Karpas-422 (cell line): Measurements from ENCODE around the gene HLA-DOA. TPM values are rescaled to one million over a fixed set of nuclear protein-coding genes. Genes with fewer than 3 reads are reported as not detected.
A peak's percentile ranks its signal among the peaks of the same experiment; 100 is the strongest.

Experiments used
- DNase-seq: peaks from one replicate; pipeline ENCODE4 v3.0.0-alpha.2; 2015
- H2AFZ ChIP-seq: fragments of 200-600 bp; sonication (generic); 2 replicates; pipeline ENCODE4 v1.6.1; 2014; ENCODE audit warnings: antibody characterized with exemption, low read length, mixed read lengths
- H3K27ac ChIP-seq: fragments of 200-600 bp; sonication (generic); 2 replicates; pipeline ENCODE4 v1.5.1; 2014; ENCODE audit warnings: mild to moderate bottlenecking, low read length, moderate library complexity
- H3K27me3 ChIP-seq: fragments of 200-600 bp; sonication (generic); 2 replicates; pipeline ENCODE4 v1.6.1; 2014; ENCODE audit warnings: low read length, mixed read lengths
- H3K36me3 ChIP-seq: fragments of 200-600 bp; sonication (generic); 2 replicates; pipeline ENCODE4 v1.6.1; 2014; ENCODE audit warnings: low read length, mixed read lengths; ENCODE audit not compliant: insufficient read depth
- H3K4me1 ChIP-seq: fragments of 200-600 bp; sonication (generic); 2 replicates; pipeline ENCODE4 v1.6.1; 2014; ENCODE audit warnings: mild to moderate bottlenecking, low read length, mixed read lengths
- H3K4me2 ChIP-seq: fragments of 200-600 bp; sonication (generic); 2 replicates; pipeline ENCODE4 v1.6.1; 2014; ENCODE audit warnings: low read length, low read depth, mild to moderate bottlenecking; ENCODE audit not compliant: poor library complexity, severe bottlenecking
- H3K4me3 ChIP-seq: fragments of 200-600 bp; sonication (generic); 2 replicates; pipeline ENCODE4 v1.5.1; 2014; ENCODE audit warnings: mild to moderate bottlenecking, antibody characterized with exemption, low read length, mixed read lengths
- H3K79me2 ChIP-seq: fragments of 200-600 bp; sonication (generic); 2 replicates; pipeline ENCODE4 v1.6.1; 2014; ENCODE audit warnings: mild to moderate bottlenecking, low read length, mixed read lengths
- H3K9ac ChIP-seq: fragments of 200-600 bp; sonication (generic); 2 replicates; pipeline ENCODE4 v1.6.0; 2014; ENCODE audit warnings: low read length
- H3K9me2 ChIP-seq: fragments of 200-600 bp; sonication (generic), shearing (Covaris generic); replicated peaks from 2 replicates; pipeline ENCODE4 v1.6.0; 2014; ENCODE audit warnings: mild to moderate bottlenecking, low read length, moderate library complexity; ENCODE audit not compliant: insufficient read depth
- H3K9me3 ChIP-seq: fragments of 300-700, 200-600 bp; sonication (generic); 2 replicates; pipeline ENCODE4 v1.6.1; 2014; ENCODE audit warnings: low read length, mixed read lengths
- H4K20me1 ChIP-seq: fragments of 200-600 bp; sonication (generic); 2 replicates; pipeline ENCODE4 v1.6.1; 2014; ENCODE audit warnings: mild to moderate bottlenecking, antibody characterized with exemption, low read length, low read depth; ENCODE audit not compliant: insufficient read depth
- total RNA-seq: library from RNA; depleted of rRNA; stranded (reverse); fragments of >200 nt; shearing (Covaris generic); gene quantifications from 2 replicates; pipeline ENCODE4 v1.2.3, GENCODE V29; 2014; ENCODE audit warnings: low replicate concordance

The HLA-DOA gene
- total RNA-seq, 1 experiment from 2014 or later = 103 TPM

GRCh38 chr6:33019372-33019771 lies 10.0 kb upstream of the HLA-DOA start:
- peak overlapping the region; percentile 44 for H3K4me3 ChIP-seq
- no peaks in the 10 kb centered on the region for H3K79me2 ChIP-seq
- H3K27ac ChIP-seq = peak overlapping the region; percentile 76
- DNase-seq = peak; percentile 65
- H3K4me1 ChIP-seq = peaks cover 33% of the 10 kb centered on the region
- H3K27me3 ChIP-seq = no peaks in the 10 kb centered on the region
- H3K9ac ChIP-seq = peak overlapping the region; percentile 63
- H3K9me2 ChIP-seq = no peaks in the 10 kb centered on the region
- no peaks in the 10 kb centered on the region for H3K36me3 ChIP-seq
- H3K9me3 ChIP-seq = no peaks in the 10 kb centered on the region
- H2AFZ ChIP-seq = peak overlapping the region; percentile 37; the same call in 1 of the 2 replicates
- no peaks in the 10 kb centered on the region for H4K20me1 ChIP-seq
- H3K4me2 ChIP-seq = peak overlapping the region; percentile 81

DNA sequence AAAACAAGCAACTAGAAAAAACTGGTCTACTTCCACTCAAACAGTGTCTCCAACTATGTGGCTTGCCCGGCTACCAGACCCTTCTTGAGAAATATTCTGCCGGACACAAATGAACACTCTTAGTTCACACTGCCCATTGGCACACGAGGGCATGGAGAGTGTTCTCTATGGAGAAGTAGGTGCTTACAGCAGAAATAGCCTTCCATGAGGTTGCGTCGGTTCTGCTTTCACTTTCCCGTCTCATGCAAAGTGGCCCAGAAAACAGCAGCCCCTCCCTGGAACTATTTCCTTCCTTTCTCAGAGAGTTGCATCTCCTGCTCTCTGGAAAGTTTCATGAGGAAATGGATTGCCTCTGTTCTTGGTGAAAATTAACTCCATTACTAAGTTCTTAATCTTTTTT lies 9.5 kb upstream of the HLA-DOA start:
- no peaks in the 10 kb centered on the region for H3K27me3 ChIP-seq
- peak overlapping the region; percentile 37; the same call in 1 of the 2 replicates for H2AFZ ChIP-seq
- peak; percentile 95 for DNase-seq
- H3K79me2 ChIP-seq = no peaks in the 10 kb centered on the region
- H3K9ac ChIP-seq = peak overlapping the region; percentile 63
- H3K9me3 ChIP-seq = no peaks in the 10 kb centered on the region
- H3K27ac ChIP-seq = peak overlapping the region; percentile 76
- peak overlapping the region; percentile 81 for H3K4me2 ChIP-seq
- H3K4me3 ChIP-seq = peak overlapping the region; percentile 44
- peaks cover 33% of the 10 kb centered on the region for H3K4me1 ChIP-seq
- no peaks in the 10 kb centered on the region for H4K20me1 ChIP-seq
- no peaks in the 10 kb centered on the region for H3K36me3 ChIP-seq
- H3K9me2 ChIP-seq = no peaks in the 10 kb centered on the region

DNA sequence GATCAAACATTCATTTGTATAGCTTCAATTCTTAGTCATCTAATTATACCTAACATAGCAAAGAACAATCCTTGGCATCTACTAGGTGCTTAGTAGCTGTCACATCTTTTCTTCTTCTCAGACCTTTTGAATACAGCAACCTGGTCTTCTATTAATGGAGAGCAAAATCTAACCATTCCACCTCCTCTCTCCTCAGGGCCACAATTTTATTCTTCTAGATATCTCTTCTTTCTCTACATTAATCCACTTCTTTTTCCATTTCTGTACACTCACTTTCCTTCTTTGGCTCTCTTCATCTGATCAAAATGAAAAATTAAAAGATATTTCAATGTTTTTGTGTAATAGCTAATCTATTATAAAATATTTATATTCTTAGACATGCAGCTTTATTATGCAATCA lies 9.0 kb upstream of the HLA-DOA start:
- H3K27me3 ChIP-seq = no peaks in the 10 kb centered on the region
- no peaks in the 10 kb centered on the region for H4K20me1 ChIP-seq
- peak; percentile 54 for DNase-seq
- H3K4me2 ChIP-seq = peak overlapping the region; percentile 81
- H3K36me3 ChIP-seq = no peaks in the 10 kb centered on the region
- H3K9me3 ChIP-seq = no peaks in the 10 kb centered on the region
- no peaks in the 10 kb centered on the region for H3K79me2 ChIP-seq
- no peaks in the 10 kb centered on the region for H3K9me2 ChIP-seq
- peak overlapping the region; percentile 44 for H3K4me3 ChIP-seq
- no peak overlapping the region for H2AFZ ChIP-seq
- H3K27ac ChIP-seq = peak overlapping the region; percentile 76
- H3K4me1 ChIP-seq = peaks cover 33% of the 10 kb centered on the region
- peak overlapping the region; percentile 63 for H3K9ac ChIP-seq

DNA sequence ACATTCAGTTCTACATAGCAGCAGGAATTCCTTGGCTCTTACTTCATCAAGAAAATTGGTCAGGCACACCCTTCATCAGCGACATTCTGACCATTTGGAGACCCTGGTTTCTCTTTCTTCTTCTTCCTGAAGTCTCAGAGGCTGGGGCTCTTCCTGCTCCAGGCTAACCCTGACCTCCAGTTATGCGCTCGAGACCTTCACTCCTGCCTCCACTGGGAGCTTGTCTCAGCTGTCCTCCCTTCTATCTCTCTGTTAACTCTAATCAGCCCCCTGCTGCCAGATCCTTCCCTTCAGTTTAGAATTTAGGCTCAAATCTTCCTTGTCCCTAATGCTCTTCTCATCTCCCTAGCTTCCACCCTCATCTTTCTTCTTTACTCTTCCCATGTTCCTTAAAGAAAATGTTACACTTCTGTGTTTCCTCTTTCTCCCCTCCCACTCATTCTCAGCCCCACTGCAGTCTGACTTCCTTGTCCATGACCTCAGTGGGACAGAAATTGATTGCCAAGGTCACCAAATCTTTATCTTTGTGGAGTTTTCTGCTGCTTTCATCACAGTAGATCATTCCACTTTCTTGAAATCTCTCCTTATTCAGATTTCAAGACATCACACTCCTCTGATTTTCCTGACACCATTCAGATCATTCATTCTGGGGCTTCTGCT lies 8.4 kb upstream of the HLA-DOA start:
- H4K20me1 ChIP-seq = no peaks in the 10 kb centered on the region
- no peak overlapping the region for H2AFZ ChIP-seq
- peaks cover 35% of the 10 kb centered on the region for H3K4me1 ChIP-seq
- no peaks in the 10 kb centered on the region for H3K9me2 ChIP-seq
- no peaks in the 10 kb centered on the region for H3K9me3 ChIP-seq
- H3K9ac ChIP-seq = peak overlapping the region; percentile 63
- H3K4me3 ChIP-seq = peak overlapping the region; percentile 44; the same call in 1 of the 2 replicates
- peak overlapping the region; percentile 81 for H3K4me2 ChIP-seq
- H3K79me2 ChIP-seq = no peaks in the 10 kb centered on the region
- H3K27me3 ChIP-seq = no peaks in the 10 kb centered on the region
- no peaks in the 10 kb centered on the region for H3K36me3 ChIP-seq
- H3K27ac ChIP-seq = peak overlapping the region; percentile 76
- DNase-seq = no peak

DNA sequence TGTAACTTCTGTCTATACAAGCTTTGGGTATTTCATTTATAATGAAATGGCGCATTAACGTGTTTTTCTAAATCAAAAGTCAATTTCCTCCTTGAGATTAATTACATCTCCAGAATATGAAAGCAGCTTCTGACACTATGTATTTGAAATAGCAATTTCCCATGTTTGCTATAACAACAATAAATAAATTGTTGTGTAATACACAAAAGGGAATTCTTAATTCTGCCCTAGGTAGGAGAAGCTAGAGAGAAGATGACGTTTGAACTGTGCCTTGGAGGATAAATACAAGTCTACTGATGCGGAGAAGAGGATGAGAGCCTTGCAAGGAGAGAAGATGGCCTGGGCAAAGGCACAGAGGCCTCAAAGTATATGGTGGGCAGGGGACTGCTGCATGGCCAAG lies 7.6 kb upstream of the HLA-DOA start:
- Histone ChIP-seq H3K4me3 (no peak overlapping the region), H3K79me2 (no peaks in the 10 kb centered on the region), H4K20me1 (no peaks in the 10 kb centered on the region), H3K4me2 (no peak overlapping the region), H3K27ac (no peak overlapping the region), H3K9me2 (no peaks in the 10 kb centered on the region), H3K27me3 (no peaks in the 10 kb centered on the region), H3K9me3 (no peaks in the 10 kb centered on the region), H3K36me3 (no peaks in the 10 kb centered on the region), H3K9ac (no peak overlapping the region), H2AFZ (no peak overlapping the region), H3K4me1 (peaks cover 37% of the 10 kb centered on the region)
- no peak for DNase-seq

DNA sequence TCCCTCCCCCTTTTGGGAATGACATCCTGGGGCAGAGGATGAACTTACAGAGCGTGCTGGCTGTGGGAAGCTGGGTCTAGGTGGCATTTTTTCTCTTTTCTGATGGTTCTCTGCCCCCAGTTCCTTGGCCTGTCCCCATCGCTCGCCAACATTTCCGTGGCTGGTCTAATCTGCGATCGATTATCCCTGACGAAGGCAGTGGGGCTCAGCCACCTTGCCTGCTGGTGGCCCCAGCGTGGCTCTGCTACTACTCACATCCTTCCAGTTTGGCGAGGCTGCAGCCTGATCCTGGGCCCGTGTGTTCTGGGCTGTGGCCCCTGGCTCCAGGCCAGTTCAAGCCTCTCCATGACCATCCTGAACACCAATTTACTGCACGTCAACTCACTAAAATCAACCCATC lies 6.4 kb upstream of the HLA-DOA start:
- no peak for DNase-seq
- Histone ChIP-seq H3K4me1 (peaks cover 43% of the 10 kb centered on the region), H3K9me2 (no peaks in the 10 kb centered on the region), H3K4me3 (no peak overlapping the region), H4K20me1 (no peaks in the 10 kb centered on the region), H3K4me2 (no peak overlapping the region), H3K9me3 (no peaks in the 10 kb centered on the region), H3K27ac (no peak overlapping the region), H3K27me3 (no peaks in the 10 kb centered on the region), H3K36me3 (no peaks in the 10 kb centered on the region), H2AFZ (no peak overlapping the region), H3K9ac (no peak overlapping the region), H3K79me2 (no peaks in the 10 kb centered on the region)

DNA sequence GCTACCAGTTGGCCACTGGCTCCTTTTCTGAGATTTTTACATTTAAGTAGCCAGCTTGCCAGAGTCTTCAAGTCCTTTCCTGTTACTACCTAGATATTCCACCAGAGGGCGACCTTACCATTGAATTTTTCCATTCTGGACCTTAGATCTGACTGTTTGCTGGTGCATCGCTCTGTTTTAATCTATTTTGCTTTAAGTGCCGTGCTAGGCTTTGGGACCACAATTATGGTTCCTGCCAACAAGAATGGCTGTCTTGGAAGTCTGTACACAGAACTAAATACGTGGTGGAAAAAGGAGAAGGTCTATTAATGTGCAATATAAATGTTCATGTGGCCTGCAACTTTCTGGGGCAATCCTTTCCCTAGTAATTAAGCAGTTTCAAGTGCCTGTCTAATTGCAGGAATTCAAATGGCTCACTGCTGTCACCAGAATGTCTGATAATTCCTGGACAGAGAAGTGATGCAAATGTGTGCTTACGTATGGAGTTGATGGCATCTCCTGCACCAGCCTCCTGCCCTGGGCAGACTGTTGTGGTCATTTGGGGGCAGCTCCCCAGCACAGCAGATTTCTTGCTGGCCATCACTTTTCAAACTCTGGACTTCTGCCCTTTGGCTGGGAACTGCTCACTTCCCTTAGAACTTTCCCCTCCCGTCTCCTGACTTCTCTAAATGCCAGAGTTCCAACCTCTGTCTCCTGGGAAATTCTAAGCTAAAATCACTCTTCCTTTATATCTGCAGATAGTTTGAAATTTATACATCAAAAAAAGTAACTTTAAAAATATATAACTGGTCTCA lies 5.6 kb upstream of the HLA-DOA start:
- Histone ChIP-seq H3K36me3 (no peaks in the 10 kb centered on the region), H3K4me1 (peaks cover 48% of the 10 kb centered on the region), H3K27me3 (no peaks in the 10 kb centered on the region), H3K79me2 (no peaks in the 10 kb centered on the region), H2AFZ (no peak overlapping the region), H3K9me3 (no peaks in the 10 kb centered on the region), H3K9me2 (no peaks in the 10 kb centered on the region), H4K20me1 (no peaks in the 10 kb centered on the region), H3K9ac (peak overlapping the region; percentile 14; the same call in 1 of the 2 replicates), H3K4me2 (peak overlapping the region; percentile 6), H3K27ac (no peak overlapping the region), H3K4me3 (no peak overlapping the region)
- DNase-seq = peak; percentile 93

- H3K79me2 ChIP-seq = no peaks in the 10 kb centered on the region
- no peak overlapping the region for H3K4me3 ChIP-seq
- H3K4me2 ChIP-seq = no peak overlapping the region
- peaks cover 47% of the 10 kb centered on the region for H3K4me1 ChIP-seq
- H3K27me3 ChIP-seq = no peaks in the 10 kb centered on the region
- DNase-seq = no peak
- no peaks in the 10 kb centered on the region for H4K20me1 ChIP-seq
- H3K9me2 ChIP-seq = no peaks in the 10 kb centered on the region
- no peak overlapping the region for H3K9ac ChIP-seq
- no peaks in the 10 kb centered on the region for H3K9me3 ChIP-seq
- no peaks in the 10 kb centered on the region for H3K36me3 ChIP-seq
- no peak overlapping the region for H3K27ac ChIP-seq
- no peak overlapping the region for H2AFZ ChIP-seq
Observed at GRCh38 chr6:33013608-33014007, 4.2 kb upstream of the HLA-DOA start.
